Tibial nerve (tissue), 3 donors: ENCODE results near the gene ATP1A2.

Experiments used
- POLR2A ChIP-seq, 2 donors: fragments of 450-650 bp; IDR thresholded peaks; one replicate each; pipeline ENCODE4 v1.6.1; 2017; ENCODE audit warnings: antibody characterized with exemption in 2 of 2, mild to moderate bottlenecking in 2 of 2, moderate library complexity in 2 of 2
- TF ChIP-seq, protein P1 (sequence below), 5 experiments: fragments of 200-600 bp in 3 of 5; fragments of 450-650 bp in 2 of 5; sonication (generic) in 3 of 5; IDR thresholded peaks; one replicate each; pipeline ENCODE4 v1.5.1; 2016 to 2019; ENCODE audit warnings: antibody characterized with exemption in 5 of 5, mild to moderate bottlenecking in 3 of 5, moderate library complexity in 2 of 5

DNA sequence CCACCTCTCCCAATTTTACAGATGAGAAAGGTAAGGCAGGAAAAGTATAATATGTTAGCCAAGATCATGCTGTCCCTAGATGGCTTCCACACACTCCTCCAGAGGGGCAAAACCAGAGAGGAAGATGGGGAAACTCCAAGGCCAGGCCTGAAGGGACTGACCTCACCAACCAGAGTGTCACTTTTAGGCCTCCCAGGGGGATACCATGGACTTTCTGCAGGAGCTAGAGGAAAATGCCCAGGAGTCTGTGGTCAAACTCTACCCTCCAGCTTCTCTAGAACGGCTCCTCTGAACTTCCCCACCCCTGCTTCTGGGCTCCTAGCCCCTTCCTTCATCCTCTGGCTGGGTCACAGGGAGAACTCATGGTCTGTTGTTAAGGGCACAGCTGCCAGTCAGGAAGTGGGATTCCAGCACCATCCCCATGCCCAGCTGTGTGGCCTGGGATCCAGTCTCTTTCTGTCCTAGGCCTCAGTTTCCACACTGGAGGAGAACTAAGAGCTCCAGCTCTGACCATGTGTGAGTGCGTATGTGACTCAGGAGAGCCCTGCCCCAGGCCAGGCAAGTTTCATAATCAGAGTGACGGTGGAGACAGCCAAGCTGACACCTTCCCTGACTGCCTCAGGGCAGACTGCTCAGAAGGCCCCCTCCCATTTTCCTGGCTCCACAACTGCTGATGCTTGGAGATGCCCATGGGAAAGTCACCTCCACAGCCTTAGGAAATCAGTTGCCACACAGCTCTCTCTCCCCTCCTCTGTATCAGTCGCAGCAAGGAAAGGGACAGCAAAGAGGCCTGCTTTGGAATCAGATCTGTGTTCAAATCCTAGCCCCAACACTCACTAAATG lies 19.1 kb upstream of the ATP1A2 start:
- TF ChIP-seq POLR2A (IDR thresholded peaks at IDR 0.05): no peak
- TF ChIP-seq, protein P1, sequence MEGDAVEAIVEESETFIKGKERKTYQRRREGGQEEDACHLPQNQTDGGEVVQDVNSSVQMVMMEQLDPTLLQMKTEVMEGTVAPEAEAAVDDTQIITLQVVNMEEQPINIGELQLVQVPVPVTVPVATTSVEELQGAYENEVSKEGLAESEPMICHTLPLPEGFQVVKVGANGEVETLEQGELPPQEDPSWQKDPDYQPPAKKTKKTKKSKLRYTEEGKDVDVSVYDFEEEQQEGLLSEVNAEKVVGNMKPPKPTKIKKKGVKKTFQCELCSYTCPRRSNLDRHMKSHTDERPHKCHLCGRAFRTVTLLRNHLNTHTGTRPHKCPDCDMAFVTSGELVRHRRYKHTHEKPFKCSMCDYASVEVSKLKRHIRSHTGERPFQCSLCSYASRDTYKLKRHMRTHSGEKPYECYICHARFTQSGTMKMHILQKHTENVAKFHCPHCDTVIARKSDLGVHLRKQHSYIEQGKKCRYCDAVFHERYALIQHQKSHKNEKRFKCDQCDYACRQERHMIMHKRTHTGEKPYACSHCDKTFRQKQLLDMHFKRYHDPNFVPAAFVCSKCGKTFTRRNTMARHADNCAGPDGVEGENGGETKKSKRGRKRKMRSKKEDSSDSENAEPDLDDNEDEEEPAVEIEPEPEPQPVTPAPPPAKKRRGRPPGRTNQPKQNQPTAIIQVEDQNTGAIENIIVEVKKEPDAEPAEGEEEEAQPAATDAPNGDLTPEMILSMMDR (IDR thresholded peaks at IDR 0.05): no peak
